HepG2 (cell line): Measurements from ENCODE around the gene ACSL5. TPM values are rescaled to one million over a fixed set of nuclear protein-coding genes. Genes with fewer than 3 reads are reported as not detected.

Experiments
- AGO1 ChIP-seq: fragments of 200-400 bp; formaldehyde crosslinking; IDR thresholded peaks from 2 replicates; pipeline ENCODE4 v1.6.1; 2017; ENCODE audit warnings: mild to moderate bottlenecking, low read depth, low read length, moderate library complexity; ENCODE audit not compliant: poor library complexity, severe bottlenecking
- CREB1 ChIP-seq, 2 experiments: fragments of 450-650 bp in 1 of 2; IDR thresholded peaks; 2 replicates each; pipeline ENCODE4 v1.6.1; 2016 to 2017; ENCODE audit warnings: control low read depth in 1 of 2, mild to moderate bottlenecking in 1 of 2, missing compliant biosample characterization in 1 of 2, missing genetic modification characterization in 1 of 2
- EP300 ChIP-seq, 3 experiments: sonication (generic) in 1 of 3; formaldehyde crosslinking in 1 of 3; IDR thresholded peaks; 2 replicates each; pipeline versions ENCODE4 v1.5.1 to v1.6.1; 2011 to 2020; ENCODE audit warnings: low read depth in 2 of 3, low read length in 2 of 3, borderline replicate concordance in 1 of 3, improper control_type of control experiment in 1 of 3, mild to moderate bottlenecking in 1 of 3, missing genetic modification reagents in 1 of 3, moderate library complexity in 1 of 3
- GABPA ChIP-seq, 2 experiments: IDR thresholded peaks; 2 replicates each; pipeline ENCODE4 v1.6.1; 2011 to 2016; ENCODE audit warnings: low read depth in 2 of 2, low read length in 1 of 2, missing biosample characterization in 1 of 2, missing genetic modification characterization in 1 of 2
- JUN ChIP-seq: sonication (generic); formaldehyde crosslinking; IDR thresholded peaks from 2 replicates; pipeline ENCODE4 v1.4.0; 2020; ENCODE audit warnings: mild to moderate bottlenecking, missing genetic modification reagents
- RARA ChIP-seq: IDR thresholded peaks from 2 replicates; pipeline ENCODE4 v1.6.1; 2016; ENCODE audit warnings: missing genetic modification reagents, missing compliant biosample characterization
- RXRA ChIP-seq: sonication (generic); formaldehyde crosslinking; IDR thresholded peaks from 2 replicates; pipeline ENCODE4 v1.5.1; 2020; ENCODE audit warnings: missing genetic modification reagents
- SIN3B ChIP-seq: fragments of 150-350 bp; IDR thresholded peaks from 2 replicates; pipeline ENCODE4 v1.6.1; 2014; ENCODE audit warnings: low read length
- SMAD1 ChIP-seq: sonication (generic); formaldehyde crosslinking; IDR thresholded peaks from 2 replicates; pipeline ENCODE4 v1.4.0; 2020; ENCODE audit warnings: missing genetic modification reagents, low read depth, mild to moderate bottlenecking, borderline replicate concordance
- SOX13 ChIP-seq, 3 experiments: fragments of 450-650 bp in 1 of 3; sonication (generic) in 1 of 3; formaldehyde crosslinking in 1 of 3; IDR thresholded peaks in 2 of 3; conservative IDR thresholded peaks in 1 of 3; 2 replicates each; pipeline versions ENCODE4 v1.5.0 to v1.6.1; 2016 to 2020; ENCODE audit warnings: antibody characterized with exemption in 1 of 3, mild to moderate bottlenecking in 1 of 3, missing compliant biosample characterization in 1 of 3, missing genetic modification reagents in 1 of 3, moderate library complexity in 1 of 3
- TGIF2 ChIP-seq: IDR thresholded peaks from 2 replicates; pipeline ENCODE4 v1.6.1; 2016; ENCODE audit warnings: control low read depth, missing compliant biosample characterization
- ZBTB20 ChIP-seq: sonication (generic); formaldehyde crosslinking; IDR thresholded peaks from 2 replicates; pipeline ENCODE4 v1.8.1; 2023; ENCODE audit warnings: missing genetic modification reagents, low read depth, mild to moderate bottlenecking, borderline replicate concordance
- ZBTB39 ChIP-seq: sonication (generic); formaldehyde crosslinking; IDR thresholded peaks from 2 replicates; pipeline ENCODE4 v1.5.0; 2020; ENCODE audit warnings: missing genetic modification reagents
- ZBTB43 ChIP-seq: sonication (generic); formaldehyde crosslinking; conservative IDR thresholded peaks from 2 replicates; pipeline ENCODE4 v1.4.0; 2020; ENCODE audit warnings: missing genetic modification reagents
- ZNF296 ChIP-seq: sonication (generic); formaldehyde crosslinking; conservative IDR thresholded peaks from 2 replicates; pipeline ENCODE4 v1.5.0; 2020; ENCODE audit warnings: mild to moderate bottlenecking, missing genetic modification reagents
- ZNF724P ChIP-seq: sonication (generic); formaldehyde crosslinking; IDR thresholded peaks from 2 replicates; pipeline ENCODE4 v1.8.0; 2022; ENCODE audit warnings: missing genetic modification reagents, borderline replicate concordance
- polyA plus RNA-seq, 8 experiments: library from polyadenylated mRNA; depleted of rRNA in 3 of 8; stranded (reverse) in 7 of 8; unstranded in 1 of 8; fragments of >200 nt; fragmentation: Illumina TruSeq in 4 of 8; extraction: Trizol in 4 of 8; gene quantifications; 2 replicates each; pipeline versions ENCODE4 v1.2.1 to v1.2.3, GENCODE V29; 2011 to 2016; ENCODE audit warnings: low read depth in 4 of 8, missing spikeins in 1 of 8, mixed read lengths in 1 of 8; ENCODE audit not compliant: insufficient read depth in 1 of 8
- total RNA-seq, 5 experiments: library from RNA; depleted of rRNA; stranded (reverse); fragments of >200 nt; fragmentation: Illumina TruSeq; extraction: Trizol; gene quantifications; 2 replicates each; pipeline ENCODE4 v1.2.3, GENCODE V29; 2016; ENCODE audit warnings: low read depth in 1 of 5
- TF ChIP-seq, protein P1 (sequence below): sonication (generic); formaldehyde crosslinking; IDR thresholded peaks from 2 replicates; pipeline ENCODE4 v1.4.0; 2020; ENCODE audit warnings: missing genetic modification reagents, borderline replicate concordance
- TF ChIP-seq, protein P2 (sequence below): sonication (generic); formaldehyde crosslinking; IDR thresholded peaks from 2 replicates; pipeline ENCODE4 v1.4.0; 2020; ENCODE audit warnings: missing genetic modification reagents, mild to moderate bottlenecking, borderline replicate concordance

The ACSL5 gene
- total and polyA plus RNA-seq, 2 of the 13 experiments (the other 11 are each of a cell fraction or from before 2014, with no cell fraction given): 56.4 to 82.5 TPM

- peak; percentile 75; the same call in 1 of the 2 replicates for TF ChIP-seq ZBTB39
- no peak for TF ChIP-seq SIN3B
- TF ChIP-seq SOX13 (IDR thresholded peaks at IDR 0.05): no peak
- peak in 1 of 2 experiments; percentile 47; a peak in 1 of 4 replicates for TF ChIP-seq SOX13 (CRISPR knock-in tag; conservative IDR thresholded peaks at IDR 0.05 in 1 of 2, IDR thresholded peaks at IDR 0.05 in 1 of 2)
- no peak for TF ChIP-seq ZNF724P (CRISPR knock-in tag)
- peak; percentile 74; the same call in 1 of the 2 replicates for TF ChIP-seq RXRA
- TF ChIP-seq TGIF2: 0 out of 2 replicates have a peak, but pooled peaks have one; percentile 26
- TF ChIP-seq ZBTB43 (CRISPR knock-in tag): no peak
- TF ChIP-seq, protein P1, sequence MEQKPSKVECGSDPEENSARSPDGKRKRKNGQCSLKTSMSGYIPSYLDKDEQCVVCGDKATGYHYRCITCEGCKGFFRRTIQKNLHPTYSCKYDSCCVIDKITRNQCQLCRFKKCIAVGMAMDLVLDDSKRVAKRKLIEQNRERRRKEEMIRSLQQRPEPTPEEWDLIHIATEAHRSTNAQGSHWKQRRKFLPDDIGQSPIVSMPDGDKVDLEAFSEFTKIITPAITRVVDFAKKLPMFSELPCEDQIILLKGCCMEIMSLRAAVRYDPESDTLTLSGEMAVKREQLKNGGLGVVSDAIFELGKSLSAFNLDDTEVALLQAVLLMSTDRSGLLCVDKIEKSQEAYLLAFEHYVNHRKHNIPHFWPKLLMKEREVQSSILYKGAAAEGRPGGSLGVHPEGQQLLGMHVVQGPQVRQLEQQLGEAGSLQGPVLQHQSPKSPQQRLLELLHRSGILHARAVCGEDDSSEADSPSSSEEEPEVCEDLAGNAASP (CRISPR knock-in tag): peak; percentile 76; the same call in 1 of the 2 replicates
- 0 out of 2 replicates have a peak, but pooled peaks have one; percentile 12 for TF ChIP-seq RARA (CRISPR knock-in tag)
- TF ChIP-seq JUN (CRISPR knock-in tag): no peak
- no peak for TF ChIP-seq CREB1 (IDR thresholded peaks at IDR 0.05)
- peak; percentile 26; the same call in 1 of the 2 replicates for TF ChIP-seq CREB1 (CRISPR knock-in tag; IDR thresholded peaks at IDR 0.05)
- TF ChIP-seq SMAD1 (CRISPR knock-in tag): no peak
- no peak for TF ChIP-seq GABPA (IDR thresholded peaks at IDR 0.05; ENCODE audit: low read depth, low read length)
- TF ChIP-seq GABPA (CRISPR knock-in tag; IDR thresholded peaks at IDR 0.05; ENCODE audit: low read depth): no peak
- TF ChIP-seq ZNF296 (CRISPR knock-in tag): no peak
- TF ChIP-seq, protein P2, sequence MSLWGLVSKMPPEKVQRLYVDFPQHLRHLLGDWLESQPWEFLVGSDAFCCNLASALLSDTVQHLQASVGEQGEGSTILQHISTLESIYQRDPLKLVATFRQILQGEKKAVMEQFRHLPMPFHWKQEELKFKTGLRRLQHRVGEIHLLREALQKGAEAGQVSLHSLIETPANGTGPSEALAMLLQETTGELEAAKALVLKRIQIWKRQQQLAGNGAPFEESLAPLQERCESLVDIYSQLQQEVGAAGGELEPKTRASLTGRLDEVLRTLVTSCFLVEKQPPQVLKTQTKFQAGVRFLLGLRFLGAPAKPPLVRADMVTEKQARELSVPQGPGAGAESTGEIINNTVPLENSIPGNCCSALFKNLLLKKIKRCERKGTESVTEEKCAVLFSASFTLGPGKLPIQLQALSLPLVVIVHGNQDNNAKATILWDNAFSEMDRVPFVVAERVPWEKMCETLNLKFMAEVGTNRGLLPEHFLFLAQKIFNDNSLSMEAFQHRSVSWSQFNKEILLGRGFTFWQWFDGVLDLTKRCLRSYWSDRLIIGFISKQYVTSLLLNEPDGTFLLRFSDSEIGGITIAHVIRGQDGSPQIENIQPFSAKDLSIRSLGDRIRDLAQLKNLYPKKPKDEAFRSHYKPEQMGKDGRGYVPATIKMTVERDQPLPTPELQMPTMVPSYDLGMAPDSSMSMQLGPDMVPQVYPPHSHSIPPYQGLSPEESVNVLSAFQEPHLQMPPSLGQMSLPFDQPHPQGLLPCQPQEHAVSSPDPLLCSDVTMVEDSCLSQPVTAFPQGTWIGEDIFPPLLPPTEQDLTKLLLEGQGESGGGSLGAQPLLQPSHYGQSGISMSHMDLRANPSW (CRISPR knock-in tag): no peak
- TF ChIP-seq ZBTB20 (CRISPR knock-in tag): no peak
- TF ChIP-seq EP300 (IDR thresholded peaks at IDR 0.05; ENCODE audit: low read depth in 2 of 2, low read length in 2 of 2): peak in 1 of 2 experiments; percentile 81; a peak in 1 of 4 replicates
- no peak; the same call in 1 of the 2 replicates for TF ChIP-seq EP300 (CRISPR knock-in tag; IDR thresholded peaks at IDR 0.05; ENCODE audit: borderline replicate concordance)
- no peak for TF ChIP-seq AGO1
These were observed 41.2 kb upstream of the ACSL5 start (continued) for GRCh38 chr10:112332509-112333228.
